ENCODE results near the gene GATD1.

The GATD1 gene

DNA sequence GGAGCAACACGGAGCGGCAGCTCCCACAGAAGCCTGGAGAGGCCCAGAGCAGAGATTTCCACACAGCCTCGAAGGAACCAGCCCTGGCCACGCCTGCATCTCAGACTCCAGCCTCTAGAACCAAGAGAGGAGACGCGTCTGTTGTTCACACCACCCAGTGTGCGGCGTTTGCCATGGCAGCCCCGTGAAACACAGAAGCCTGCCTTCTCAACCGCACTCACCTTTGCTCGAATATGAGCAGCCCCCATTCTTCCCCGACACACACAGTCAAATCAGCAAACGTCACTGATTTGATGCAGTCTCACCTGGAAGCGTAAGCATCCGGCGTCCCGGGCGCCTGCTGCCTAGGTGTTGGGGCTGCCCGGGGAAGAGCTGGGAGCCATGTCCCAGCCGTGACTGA, 44.2 kb downstream of the GATD1 start:
- Histone ChIP-seq H3K4me1 (ENCODE audit: control insufficient read depth, insufficient read depth, low read length) (no peaks in the 10 kb centered on the region), H3K9me3 (ENCODE audit: control insufficient read depth, insufficient read depth, low read depth, low read length) (no peaks in the 10 kb centered on the region), H3K4me3 (ENCODE audit: low read depth, low read length) (no peak overlapping the region), H3K27ac (ENCODE audit: extremely low read depth, low read depth, low read length) (no peak overlapping the region), H3K36me3 (ENCODE audit: control insufficient read depth in 2 of 2, insufficient read depth in 1 of 2, low read length in 2 of 2) (no peaks in the 10 kb centered on the region)
- TF ChIP-seq, protein P1, sequence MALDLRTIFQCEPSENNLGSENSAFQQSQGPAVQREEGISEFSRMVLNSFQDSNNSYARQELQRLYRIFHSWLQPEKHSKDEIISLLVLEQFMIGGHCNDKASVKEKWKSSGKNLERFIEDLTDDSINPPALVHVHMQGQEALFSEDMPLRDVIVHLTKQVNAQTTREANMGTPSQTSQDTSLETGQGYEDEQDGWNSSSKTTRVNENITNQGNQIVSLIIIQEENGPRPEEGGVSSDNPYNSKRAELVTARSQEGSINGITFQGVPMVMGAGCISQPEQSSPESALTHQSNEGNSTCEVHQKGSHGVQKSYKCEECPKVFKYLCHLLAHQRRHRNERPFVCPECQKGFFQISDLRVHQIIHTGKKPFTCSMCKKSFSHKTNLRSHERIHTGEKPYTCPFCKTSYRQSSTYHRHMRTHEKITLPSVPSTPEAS (tag by site-specific recombination; IDR thresholded peaks at IDR 0.05) = no peak
- no peak for TF ChIP-seq ZNF214 (tag by site-specific recombination; IDR thresholded peaks at IDR 0.05; ENCODE audit: borderline replicate concordance)
- TF ChIP-seq ZNF776 (tag by site-specific recombination; IDR thresholded peaks at IDR 0.05; ENCODE audit: borderline replicate concordance) = no peak
- no peak for TF ChIP-seq ZNF664 (tag by site-specific recombination; IDR thresholded peaks at IDR 0.05)
- TF ChIP-seq ZSCAN30 (tag by site-specific recombination; IDR thresholded peaks at IDR 0.05) = no peak
- no peak for TF ChIP-seq KLF8 (tag by site-specific recombination; IDR thresholded peaks at IDR 0.05)
- TF ChIP-seq ZNF677 (tag by site-specific recombination; IDR thresholded peaks at IDR 0.05) = no peak
- no peak for TF ChIP-seq ZNF792 (tag by site-specific recombination; IDR thresholded peaks at IDR 0.05)
- no peak for TF ChIP-seq ZNF549 (tag by site-specific recombination; IDR thresholded peaks at IDR 0.05)
- CTCF ChIA-PET = interaction anchor here (0.6 kb wide), 1 partner anchor 371 kb away, joined by 3 read pairs; no protein-coding TSS in a partner anchor
- POLR2A ChIA-PET = no interaction called here

DNA sequence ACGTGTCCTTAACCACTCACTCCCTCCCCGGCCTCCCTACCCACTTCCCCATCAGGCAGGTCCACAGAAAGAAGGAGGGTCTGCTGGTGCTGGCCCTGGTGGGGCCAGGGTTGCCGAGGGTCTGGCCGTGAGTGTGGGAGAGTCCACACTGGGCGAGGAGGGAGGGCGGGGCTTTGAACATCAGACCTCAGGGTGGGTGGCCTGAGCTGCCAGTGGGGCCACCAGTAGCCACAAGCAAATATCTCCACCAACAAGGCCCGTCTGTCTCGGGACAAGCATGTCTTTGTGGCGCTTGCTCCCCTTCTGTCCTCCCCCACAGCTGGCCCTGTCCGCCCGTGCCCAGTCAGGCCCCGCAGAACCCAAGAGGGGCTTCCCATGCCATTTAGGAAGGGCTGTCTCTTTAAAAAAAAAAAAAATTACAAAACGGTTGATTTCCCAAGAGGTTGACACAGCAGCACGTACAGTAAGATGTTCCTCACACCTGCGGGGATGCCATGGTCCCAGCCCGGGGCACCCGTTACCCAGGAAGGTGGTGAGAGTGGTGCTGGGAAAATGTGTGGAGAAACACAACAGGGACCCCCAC, 47.7 kb downstream of the GATD1 start:
- Histone ChIP-seq H3K27ac (ENCODE audit: extremely low read depth, low read depth, low read length) (no peak overlapping the region), H3K4me3 (ENCODE audit: low read depth, low read length) (no peak overlapping the region), H3K9me3 (ENCODE audit: control insufficient read depth, insufficient read depth, low read depth, low read length) (no peaks in the 10 kb centered on the region), H3K4me1 (ENCODE audit: control insufficient read depth, insufficient read depth, low read length) (no peaks in the 10 kb centered on the region; the same call in 1 of the 2 replicates), H3K36me3 (ENCODE audit: control insufficient read depth in 2 of 2, insufficient read depth in 1 of 2, low read length in 2 of 2) (no peaks in the 10 kb centered on the region)
- CTCF ChIA-PET = interaction anchor here (0.9 to 1.4 kb wide), 2 partner anchors 8 to 9 kb away, joined by 3 read pairs; no protein-coding TSS in a partner anchor
- POLR2A ChIA-PET = interaction anchor here (1.1 kb wide), 1 partner anchor 14 kb away, joined by 4 read pairs; no protein-coding TSS in a partner anchor
- TF ChIP-seq ZNF654 (tag by site-specific recombination; IDR thresholded peaks at IDR 0.05; ENCODE audit: low read depth) = no peak
- TF ChIP-seq, protein P2, sequence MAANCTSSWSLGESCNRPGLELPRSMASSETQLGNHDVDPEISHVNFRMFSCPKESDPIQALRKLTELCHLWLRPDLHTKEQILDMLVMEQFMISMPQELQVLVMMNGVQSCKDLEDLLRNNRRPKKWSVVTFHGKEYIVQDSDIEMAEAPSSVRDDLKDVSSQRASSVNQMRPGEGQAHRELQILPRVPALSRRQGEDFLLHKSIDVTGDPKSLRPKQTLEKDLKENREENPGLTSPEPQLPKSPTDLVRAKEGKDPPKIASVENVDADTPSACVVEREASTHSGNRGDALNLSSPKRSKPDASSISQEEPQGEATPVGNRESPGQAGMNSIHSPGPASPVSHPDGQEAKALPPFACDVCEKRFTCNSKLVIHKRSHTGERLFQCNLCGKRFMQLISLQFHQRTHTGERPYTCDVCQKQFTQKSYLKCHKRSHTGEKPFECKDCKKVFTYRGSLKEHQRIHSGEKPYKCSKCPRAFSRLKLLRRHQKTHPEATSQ (tag by site-specific recombination; IDR thresholded peaks at IDR 0.05) = no peak
- TF ChIP-seq ZNF404 (tag by site-specific recombination; IDR thresholded peaks at IDR 0.05) = no peak
- TF ChIP-seq, protein P3, sequence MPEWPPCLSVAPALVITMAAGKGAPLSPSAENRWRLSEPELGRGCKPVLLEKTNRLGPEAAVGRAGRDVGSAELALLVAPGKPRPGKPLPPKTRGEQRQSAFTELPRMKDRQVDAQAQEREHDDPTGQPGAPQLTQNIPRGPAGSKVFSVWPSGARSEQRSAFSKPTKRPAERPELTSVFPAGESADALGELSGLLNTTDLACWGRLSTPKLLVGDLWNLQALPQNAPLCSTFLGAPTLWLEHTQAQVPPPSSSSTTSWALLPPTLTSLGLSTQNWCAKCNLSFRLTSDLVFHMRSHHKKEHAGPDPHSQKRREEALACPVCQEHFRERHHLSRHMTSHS (tag by site-specific recombination; IDR thresholded peaks at IDR 0.05) = no peak
- no peak for TF ChIP-seq BCL11A (tag by site-specific recombination; IDR thresholded peaks at IDR 0.05; ENCODE audit: low read depth)
- TF ChIP-seq ZNF23 (tag by site-specific recombination; IDR thresholded peaks at IDR 0.05; ENCODE audit: borderline replicate concordance) = no peak
- TF ChIP-seq, protein P4, sequence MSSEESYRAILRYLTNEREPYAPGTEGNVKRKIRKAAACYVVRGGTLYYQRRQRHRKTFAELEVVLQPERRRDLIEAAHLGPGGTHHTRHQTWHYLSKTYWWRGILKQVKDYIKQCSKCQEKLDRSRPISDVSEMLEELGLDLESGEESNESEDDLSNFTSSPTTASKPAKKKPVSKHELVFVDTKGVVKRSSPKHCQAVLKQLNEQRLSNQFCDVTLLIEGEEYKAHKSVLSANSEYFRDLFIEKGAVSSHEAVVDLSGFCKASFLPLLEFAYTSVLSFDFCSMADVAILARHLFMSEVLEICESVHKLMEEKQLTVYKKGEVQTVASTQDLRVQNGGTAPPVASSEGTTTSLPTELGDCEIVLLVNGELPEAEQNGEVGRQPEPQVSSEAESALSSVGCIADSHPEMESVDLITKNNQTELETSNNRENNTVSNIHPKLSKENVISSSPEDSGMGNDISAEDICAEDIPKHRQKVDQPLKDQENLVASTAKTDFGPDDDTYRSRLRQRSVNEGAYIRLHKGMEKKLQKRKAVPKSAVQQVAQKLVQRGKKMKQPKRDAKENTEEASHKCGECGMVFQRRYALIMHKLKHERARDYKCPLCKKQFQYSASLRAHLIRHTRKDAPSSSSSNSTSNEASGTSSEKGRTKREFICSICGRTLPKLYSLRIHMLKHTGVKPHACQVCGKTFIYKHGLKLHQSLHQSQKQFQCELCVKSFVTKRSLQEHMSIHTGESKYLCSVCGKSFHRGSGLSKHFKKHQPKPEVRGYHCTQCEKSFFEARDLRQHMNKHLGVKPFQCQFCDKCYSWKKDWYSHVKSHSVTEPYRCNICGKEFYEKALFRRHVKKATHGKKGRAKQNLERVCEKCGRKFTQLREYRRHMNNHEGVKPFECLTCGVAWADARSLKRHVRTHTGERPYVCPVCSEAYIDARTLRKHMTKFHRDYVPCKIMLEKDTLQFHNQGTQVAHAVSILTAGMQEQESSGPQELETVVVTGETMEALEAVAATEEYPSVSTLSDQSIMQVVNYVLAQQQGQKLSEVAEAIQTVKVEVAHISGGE (tag by site-specific recombination; conservative IDR thresholded peaks at IDR 0.05; ENCODE audit: low read depth) = no peak
- TF ChIP-seq WT1 (tag by site-specific recombination; IDR thresholded peaks at IDR 0.05) = no peak
- TF ChIP-seq, protein P5, sequence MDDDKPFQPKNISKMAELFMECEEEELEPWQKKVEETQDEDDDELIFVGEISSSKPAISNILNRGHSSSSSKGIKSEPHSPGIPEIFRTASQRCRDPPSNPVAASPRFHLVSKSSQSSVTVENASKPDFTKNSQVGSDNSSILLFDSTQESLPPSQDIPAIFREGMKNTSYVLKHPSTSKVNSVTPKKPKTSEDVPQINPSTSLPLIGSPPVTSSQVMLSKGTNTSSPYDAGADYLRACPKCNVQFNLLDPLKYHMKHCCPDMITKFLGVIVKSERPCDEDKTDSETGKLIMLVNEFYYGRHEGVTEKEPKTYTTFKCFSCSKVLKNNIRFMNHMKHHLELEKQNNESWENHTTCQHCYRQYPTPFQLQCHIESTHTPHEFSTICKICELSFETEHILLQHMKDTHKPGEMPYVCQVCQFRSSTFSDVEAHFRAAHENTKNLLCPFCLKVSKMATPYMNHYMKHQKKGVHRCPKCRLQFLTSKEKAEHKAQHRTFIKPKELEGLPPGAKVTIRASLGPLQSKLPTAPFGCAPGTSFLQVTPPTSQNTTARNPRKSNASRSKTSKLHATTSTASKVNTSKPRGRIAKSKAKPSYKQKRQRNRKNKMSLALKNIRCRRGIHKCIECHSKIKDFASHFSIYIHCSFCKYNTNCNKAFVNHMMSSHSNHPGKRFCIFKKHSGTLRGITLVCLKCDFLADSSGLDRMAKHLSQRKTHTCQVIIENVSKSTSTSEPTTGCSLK (tag by site-specific recombination; IDR thresholded peaks at IDR 0.05) = no peak

Data from HEK293 (cell line).